Kidney (tissue), 14 donors: Measurements from ENCODE around the gene SCN2B. TPM values are rescaled to one million over a fixed set of nuclear protein-coding genes. Genes with fewer than 3 reads are reported as not detected.

ENCODE experiments used
- DNase-seq, 5 donors: peaks; one replicate each; pipeline ENCODE4 v3.0.0-alpha.2; 2013 to 2020
- FAIRE-seq: peaks from 2 replicates; lab custom pipeline; 2012; peaks lifted over from hg19 to GRCh38; lab: Jason Lieb, UNC
- H3K27ac ChIP-seq, 2 donors: one replicate each; pipeline ENCODE4 v1.7.0; 2013; ENCODE audit warnings: low read depth in 2 of 2, low read length in 2 of 2, inconsistent platforms in 1 of 2
- H3K27me3 ChIP-seq: one replicate; pipeline ENCODE4 v1.7.1; 2013; ENCODE audit warnings: low read length, inconsistent platforms; ENCODE audit not compliant: control insufficient read depth, insufficient read depth
- H3K36me3 ChIP-seq, 3 donors: one replicate each; pipeline versions ENCODE4 v1.7.0 to v1.7.1; 2013; ENCODE audit warnings: low read length in 3 of 3, control low read depth in 1 of 3, inconsistent platforms in 1 of 3; ENCODE audit not compliant: insufficient read depth in 3 of 3, control insufficient read depth in 2 of 3
- H3K4me1 ChIP-seq, 3 donors: one replicate each; pipeline versions ENCODE4 v1.7.0 to v1.7.1; 2013; ENCODE audit warnings: low read length in 3 of 3, inconsistent platforms in 1 of 3, low read depth in 1 of 3; ENCODE audit not compliant: control insufficient read depth in 2 of 3, insufficient read depth in 2 of 3
- H3K4me3 ChIP-seq, 3 donors: one replicate each; pipeline versions ENCODE4 v1.7.0 to v1.8.1; 2013; ENCODE audit warnings: low read length in 3 of 3, control low read depth in 1 of 3, inconsistent platforms in 1 of 3
- H3K9ac ChIP-seq, 3 donors: one replicate each; pipeline versions ENCODE4 v1.7.0 to v1.7.1; 2013; ENCODE audit warnings: low read length in 3 of 3, control low read depth in 1 of 3, inconsistent platforms in 1 of 3
- H3K9me3 ChIP-seq, 3 donors: one replicate each; pipeline versions ENCODE4 v1.7.0 to v1.7.1; 2013; ENCODE audit warnings: low read length in 3 of 3, control low read depth in 1 of 3, inconsistent platforms in 1 of 3; ENCODE audit not compliant: control insufficient read depth in 2 of 3, insufficient read depth in 1 of 3
- intact Hi-C: fragments of 100-400 bp; cut with DNase I; formaldehyde crosslinking; loops from one replicate; pipeline ENCODE4 v1.11.1; 2022
- polyA plus RNA-seq: library from polyadenylated mRNA; stranded (reverse); fragments of 350-450 nt; fragmentation: Illumina TruSeq; extraction: RNeasy Lipid Tissue Mini Kit (QIAGEN cat#74804); gene quantifications from one replicate; pipeline ENCODE4 v1.2.3, GENCODE V29; 2014; ENCODE audit warnings: low read depth, low replicate concordance; ENCODE audit not compliant: insufficient read depth
- total RNA-seq: library from RNA; stranded (reverse); fragmentation: NEBNext Ultra II Directional; extraction: Animal tissue kit (Norgen Biotek cat#: 25700); gene quantifications from one replicate; pipeline ENCODE4 v1.2.1, GENCODE V29; 2021
- TF ChIP-seq, protein P1 (sequence below): IDR thresholded peaks from 3 replicates; pipeline ENCODE4 v1.5.1; 2012; ENCODE audit warnings: mild to moderate bottlenecking, moderate library complexity, borderline replicate concordance; ENCODE audit not compliant: insufficient read depth; ENCODE audit errors: extremely low read depth
- donor health status: control.
- donor health status: control.
- donor health status: control.
- donor health status: control.
- donor health status: control.
- donor health status: DM: yes; HTN: yes; CAD: no.
- donor health status: Normal renal cell carcinoma (clear cell type).

SCN2B gene
- total and polyA plus RNA-seq, 2 donors from 2014 or later, result 0.25 to 0.54 TPM

DNA sequence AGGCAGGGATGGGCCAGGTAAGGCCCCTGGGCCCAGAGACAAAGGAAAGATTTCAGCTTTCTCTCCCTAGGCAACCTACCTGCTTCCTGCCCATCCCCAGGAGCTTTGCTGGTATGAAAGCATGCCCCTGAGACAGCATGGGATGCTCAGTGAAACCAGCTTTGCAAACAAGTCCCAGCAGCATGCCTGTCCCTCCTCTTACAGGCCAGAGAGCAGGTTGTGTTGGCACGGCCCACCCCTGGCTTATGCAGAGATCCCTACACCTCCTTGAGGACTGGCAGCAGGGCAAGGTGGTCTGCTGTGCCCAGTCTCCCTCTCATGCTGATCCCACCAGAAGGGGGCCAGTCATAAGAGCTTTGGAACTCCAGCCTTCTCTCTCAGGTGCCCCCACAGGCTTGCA is 26.9 kb downstream of the SCN2B start:
- Histone ChIP-seq H3K9ac (no peak overlapping the region), H3K4me3 (no peak overlapping the region), H3K36me3 (no peaks in the 10 kb centered on the region), H3K27ac (no peak overlapping the region), H3K4me1 (peaks cover 0 to 16% (median 0%) of the 10 kb centered on the region in 3 donors), H3K27me3 (peaks cover 10% of the 10 kb centered on the region), H3K9me3 (no peaks in the 10 kb centered on the region)
- intact Hi-C loops, result no loop called here
- FAIRE-seq, result no peak
- TF ChIP-seq, protein P1, sequence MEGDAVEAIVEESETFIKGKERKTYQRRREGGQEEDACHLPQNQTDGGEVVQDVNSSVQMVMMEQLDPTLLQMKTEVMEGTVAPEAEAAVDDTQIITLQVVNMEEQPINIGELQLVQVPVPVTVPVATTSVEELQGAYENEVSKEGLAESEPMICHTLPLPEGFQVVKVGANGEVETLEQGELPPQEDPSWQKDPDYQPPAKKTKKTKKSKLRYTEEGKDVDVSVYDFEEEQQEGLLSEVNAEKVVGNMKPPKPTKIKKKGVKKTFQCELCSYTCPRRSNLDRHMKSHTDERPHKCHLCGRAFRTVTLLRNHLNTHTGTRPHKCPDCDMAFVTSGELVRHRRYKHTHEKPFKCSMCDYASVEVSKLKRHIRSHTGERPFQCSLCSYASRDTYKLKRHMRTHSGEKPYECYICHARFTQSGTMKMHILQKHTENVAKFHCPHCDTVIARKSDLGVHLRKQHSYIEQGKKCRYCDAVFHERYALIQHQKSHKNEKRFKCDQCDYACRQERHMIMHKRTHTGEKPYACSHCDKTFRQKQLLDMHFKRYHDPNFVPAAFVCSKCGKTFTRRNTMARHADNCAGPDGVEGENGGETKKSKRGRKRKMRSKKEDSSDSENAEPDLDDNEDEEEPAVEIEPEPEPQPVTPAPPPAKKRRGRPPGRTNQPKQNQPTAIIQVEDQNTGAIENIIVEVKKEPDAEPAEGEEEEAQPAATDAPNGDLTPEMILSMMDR, result no peak
- no peak for DNase-seq

DNA sequence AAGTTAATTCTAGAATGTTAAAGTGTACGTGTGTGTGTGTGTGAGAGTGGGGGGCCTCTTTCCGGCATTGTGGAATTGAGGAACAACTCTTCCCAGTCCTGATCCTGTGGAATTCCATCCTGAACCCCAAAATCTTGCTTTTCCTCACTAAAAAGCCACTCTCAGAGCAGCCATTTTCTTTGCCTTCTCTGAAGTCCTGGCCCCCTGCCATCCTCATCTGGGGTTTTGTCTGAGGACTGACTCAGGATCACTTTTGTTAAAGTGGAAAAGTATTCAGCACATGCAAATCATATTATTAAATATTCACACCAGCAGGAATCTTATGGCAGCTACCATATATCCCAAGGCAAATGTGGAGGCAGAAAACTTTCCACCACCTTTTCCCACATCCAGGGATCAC is 27.6 kb downstream of the SCN2B start:
- Histone ChIP-seq H3K36me3 (no peaks in the 10 kb centered on the region), H3K4me3 (no peak overlapping the region), H3K4me1 (peaks cover 0 to 16% (median 0%) of the 10 kb centered on the region in 3 donors), H3K9me3 (no peaks in the 10 kb centered on the region), H3K27ac (no peak overlapping the region), H3K9ac (no peak overlapping the region), H3K27me3 (peaks cover 8% of the 10 kb centered on the region)
- DNase-seq, result no peak
- intact Hi-C loops, result no loop called here
- TF ChIP-seq, protein P1, result no peak
- no peak for FAIRE-seq

DNA sequence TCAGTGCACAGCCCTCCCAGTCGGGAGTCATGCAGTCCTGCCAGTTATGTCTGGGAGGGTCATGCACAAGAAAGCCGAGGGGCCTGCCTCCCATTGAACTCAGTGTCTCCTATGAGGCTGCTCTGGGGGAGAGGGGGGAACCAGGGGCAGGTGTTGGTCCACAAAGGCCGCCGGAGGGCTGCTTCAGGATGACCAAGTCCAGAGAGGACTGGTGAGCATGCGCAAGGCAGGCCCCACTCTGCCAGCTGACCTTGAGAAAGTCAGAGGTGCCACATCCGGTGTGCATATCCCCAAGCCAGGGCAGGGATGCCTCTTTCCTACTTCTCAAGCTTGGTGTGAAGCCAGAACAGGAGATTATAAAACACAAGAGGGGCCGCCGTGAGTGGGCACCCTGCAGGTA is 28.2 kb downstream of the SCN2B start:
- Histone ChIP-seq H3K4me3 (no peak overlapping the region), H3K27ac (no peak overlapping the region), H3K9me3 (no peaks in the 10 kb centered on the region), H3K27me3 (peaks cover 5% of the 10 kb centered on the region), H3K36me3 (no peaks in the 10 kb centered on the region), H3K9ac (no peak overlapping the region), H3K4me1 (peaks cover 0 to 15% (median 0%) of the 10 kb centered on the region in 3 donors)
- intact Hi-C loops, result no loop called here
- FAIRE-seq (no peak), DNase-seq (no peak)
- TF ChIP-seq, protein P1, result no peak

DNA sequence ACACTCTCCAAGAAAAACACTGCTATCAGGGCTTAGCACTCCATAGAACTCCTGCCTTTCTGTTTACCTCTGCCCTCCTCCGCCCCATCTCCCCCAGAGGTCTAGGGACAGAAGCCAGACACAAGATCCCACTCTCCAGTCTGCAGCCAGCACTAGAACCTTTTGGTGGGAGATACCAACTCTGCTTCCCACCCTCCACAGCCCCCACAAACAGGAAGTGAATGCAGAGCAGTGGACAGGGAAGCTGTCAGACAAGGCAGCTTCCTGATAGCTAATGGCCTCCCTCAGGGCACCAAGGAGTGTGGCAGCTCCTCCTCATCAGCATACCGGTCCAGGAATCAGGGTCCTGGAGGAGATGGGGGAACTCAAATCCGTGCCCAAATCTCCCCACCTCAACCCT is 28.9 kb downstream of the SCN2B start:
- Histone ChIP-seq H3K27ac (no peak overlapping the region), H3K9me3 (no peaks in the 10 kb centered on the region), H3K27me3 (peaks cover 5% of the 10 kb centered on the region), H3K4me3 (no peak overlapping the region), H3K4me1 (peaks cover 0 to 13% (median 0%) of the 10 kb centered on the region in 3 donors), H3K9ac (no peak overlapping the region), H3K36me3 (no peaks in the 10 kb centered on the region)
- DNase-seq, result no peak
- no peak for FAIRE-seq
- intact Hi-C loops, result no loop called here
- TF ChIP-seq, protein P1, result no peak
